ENCODE measurements around the gene PRKRIP1.
"Not testable (repeated sequence)": the region's sequence is repeated elsewhere in the genome, so short reads cannot be mapped to it uniquely, and the experiment has no call there.

PRKRIP1 gene

GRCh38 chr7:102404005-102404861 is 8.1 kb downstream of the PRKRIP1 start:
- DNase-seq, result peak; percentile 47

- DNase-seq, result not testable (repeated sequence)
Measured at GRCh38 chr7:102404862-102405188, 8.7 kb downstream of the PRKRIP1 start.

GRCh38 chr7:102407910-102408309 is 11.7 kb downstream of the PRKRIP1 start:
- no peak for DNase-seq

- not testable (repeated sequence) for DNase-seq
Measured at GRCh38 chr7:102408530-102408929, 12.4 kb downstream of the PRKRIP1 start.

- DNase-seq, result no peak
Measured at GRCh38 chr7:102409340-102409739, 13.2 kb downstream of the PRKRIP1 start.

GRCh38 chr7:102410123-102410522 is 14.0 kb downstream of the PRKRIP1 start:
- no peak for DNase-seq

- DNase-seq, result no peak
Measured at GRCh38 chr7:102410918-102411317, 14.8 kb downstream of the PRKRIP1 start.

GRCh38 chr7:102412548-102412947 is 16.4 kb downstream of the PRKRIP1 start:
- no peak for DNase-seq

GRCh38 chr7:102413091-102413490 is 16.9 kb downstream of the PRKRIP1 start:
- no peak for DNase-seq

- DNase-seq, result no peak
Measured at GRCh38 chr7:102413611-102414010, 17.4 kb downstream of the PRKRIP1 start.

GRCh38 chr7:102415685-102416225 is 19.6 kb downstream of the PRKRIP1 start:
- DNase-seq, result no peak

GRCh38 chr7:102416406-102416805 is 20.2 kb downstream of the PRKRIP1 start:
- no peak for DNase-seq

- DNase-seq, result no peak
Measured at GRCh38 chr7:102417105-102417504, 20.9 kb downstream of the PRKRIP1 start.

- no peak for DNase-seq
Measured at GRCh38 chr7:102418592-102418991, 22.4 kb downstream of the PRKRIP1 start.

GRCh38 chr7:102421706-102422240 is 25.6 kb downstream of the PRKRIP1 start:
- DNase-seq, result no peak

GRCh38 chr7:102424129-102424551 is 28.0 kb downstream of the PRKRIP1 start:
- no peak for DNase-seq

GRCh38 chr7:102424787-102425218 is 28.6 kb downstream of the PRKRIP1 start:
- DNase-seq, result no peak

- DNase-seq, result no peak
Measured at GRCh38 chr7:102425639-102426267, 29.6 kb downstream of the PRKRIP1 start.

- DNase-seq, result no peak
Measured at GRCh38 chr7:102426268-102427018, 30.3 kb downstream of the PRKRIP1 start.

- no peak for DNase-seq
Measured at GRCh38 chr7:102427019-102427405, 30.8 kb downstream of the PRKRIP1 start.

GRCh38 chr7:102429141-102429899 is 33.2 kb downstream of the PRKRIP1 start:
- no peak for DNase-seq

GRCh38 chr7:102431617-102432298 is 35.6 kb downstream of the PRKRIP1 start:
- DNase-seq, result peak; percentile 41

Data from NCI-H510A treated with DMSO at 0.1 percent for 48 hours (cell line).